HFF-Myc (cell line): ENCODE measurements around the gene CBARP.

Experiments used
- DNase-seq: peaks from one replicate; pipeline ENCODE4 v3.0.0-alpha.2; 2011; ENCODE audit warnings: low read depth; ENCODE audit errors: extremely low read depth
- H3K4me3 ChIP-seq: replicated peaks from 2 replicates; pipeline ENCODE4 v1.5.1; 2011; ENCODE audit warnings: low read depth, mild to moderate bottlenecking, control low read depth, low read length
- TF ChIP-seq, protein P1 (sequence below): IDR thresholded peaks from 2 replicates; pipeline ENCODE4 v1.5.1; 2012; ENCODE audit warnings: mild to moderate bottlenecking, low read depth, low read length, control low read depth; ENCODE audit errors: missing control alignments

The CBARP gene, protein sequence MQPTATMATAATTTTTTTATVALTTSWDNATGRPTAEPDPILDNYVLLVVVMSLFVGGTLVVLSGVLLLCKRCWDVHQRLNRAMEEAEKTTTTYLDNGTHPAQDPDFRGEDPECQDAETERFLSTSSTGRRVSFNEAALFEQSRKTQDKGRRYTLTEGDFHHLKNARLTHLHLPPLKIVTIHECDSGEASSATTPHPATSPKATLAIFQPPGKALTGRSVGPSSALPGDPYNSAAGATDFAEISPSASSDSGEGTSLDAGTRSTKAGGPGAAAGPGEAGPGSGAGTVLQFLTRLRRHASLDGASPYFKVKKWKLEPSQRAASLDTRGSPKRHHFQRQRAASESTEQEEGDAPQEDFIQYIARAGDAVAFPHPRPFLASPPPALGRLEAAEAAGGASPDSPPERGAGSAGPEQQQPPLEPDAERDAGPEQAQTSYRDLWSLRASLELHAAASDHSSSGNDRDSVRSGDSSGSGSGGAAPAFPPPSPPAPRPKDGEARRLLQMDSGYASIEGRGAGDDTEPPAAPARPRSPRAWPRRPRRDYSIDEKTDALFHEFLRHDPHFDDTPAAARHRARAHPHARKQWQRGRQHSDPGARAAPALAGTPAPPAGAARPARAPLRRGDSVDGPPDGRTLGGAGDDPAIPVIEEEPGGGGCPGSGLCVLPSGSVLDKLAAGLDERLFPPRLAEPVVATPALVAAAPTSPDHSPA

DNA sequence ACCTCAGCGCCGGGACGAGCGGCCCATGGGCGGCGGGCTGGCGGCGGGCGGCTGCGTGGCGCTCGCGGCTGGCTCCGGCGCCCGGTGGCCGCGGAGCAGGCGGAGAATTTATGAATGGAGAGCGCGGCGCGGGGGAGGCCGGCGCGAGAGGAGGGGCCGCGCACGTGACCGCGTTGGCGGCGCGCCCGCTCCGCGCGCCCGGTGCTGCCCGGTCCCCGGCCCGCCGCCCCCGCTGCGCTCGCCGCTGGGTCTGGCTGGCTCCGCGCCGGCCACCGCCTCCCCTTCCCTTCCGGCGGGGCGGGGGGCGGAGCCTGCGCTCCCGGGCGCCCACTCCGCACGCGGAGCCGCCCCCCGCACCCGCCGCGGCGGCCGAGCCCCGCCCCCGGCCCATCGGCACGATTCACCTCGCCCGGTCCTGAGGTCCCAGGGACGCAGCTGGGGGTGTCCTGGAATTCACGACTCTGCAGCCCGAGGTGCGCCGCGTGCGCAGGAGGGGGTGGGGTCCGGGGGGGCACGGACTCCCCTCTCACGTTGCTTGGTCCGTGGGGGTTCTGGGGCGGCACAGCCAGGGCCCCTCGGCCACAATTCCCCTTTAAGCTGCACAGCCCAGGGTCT lies at the start of gene CBARP:
Gene CBARP (minus strand): TSS at position 252 of the 615 bp plus-strand sequence. CDS start 1,905 bp downstream, outside the sequence.
- TF ChIP-seq, protein P1, sequence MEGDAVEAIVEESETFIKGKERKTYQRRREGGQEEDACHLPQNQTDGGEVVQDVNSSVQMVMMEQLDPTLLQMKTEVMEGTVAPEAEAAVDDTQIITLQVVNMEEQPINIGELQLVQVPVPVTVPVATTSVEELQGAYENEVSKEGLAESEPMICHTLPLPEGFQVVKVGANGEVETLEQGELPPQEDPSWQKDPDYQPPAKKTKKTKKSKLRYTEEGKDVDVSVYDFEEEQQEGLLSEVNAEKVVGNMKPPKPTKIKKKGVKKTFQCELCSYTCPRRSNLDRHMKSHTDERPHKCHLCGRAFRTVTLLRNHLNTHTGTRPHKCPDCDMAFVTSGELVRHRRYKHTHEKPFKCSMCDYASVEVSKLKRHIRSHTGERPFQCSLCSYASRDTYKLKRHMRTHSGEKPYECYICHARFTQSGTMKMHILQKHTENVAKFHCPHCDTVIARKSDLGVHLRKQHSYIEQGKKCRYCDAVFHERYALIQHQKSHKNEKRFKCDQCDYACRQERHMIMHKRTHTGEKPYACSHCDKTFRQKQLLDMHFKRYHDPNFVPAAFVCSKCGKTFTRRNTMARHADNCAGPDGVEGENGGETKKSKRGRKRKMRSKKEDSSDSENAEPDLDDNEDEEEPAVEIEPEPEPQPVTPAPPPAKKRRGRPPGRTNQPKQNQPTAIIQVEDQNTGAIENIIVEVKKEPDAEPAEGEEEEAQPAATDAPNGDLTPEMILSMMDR: no peak
- DNase-seq: no peak
- H3K4me3 ChIP-seq: peak within 1 kb of the TSS; percentile 73

DNA sequence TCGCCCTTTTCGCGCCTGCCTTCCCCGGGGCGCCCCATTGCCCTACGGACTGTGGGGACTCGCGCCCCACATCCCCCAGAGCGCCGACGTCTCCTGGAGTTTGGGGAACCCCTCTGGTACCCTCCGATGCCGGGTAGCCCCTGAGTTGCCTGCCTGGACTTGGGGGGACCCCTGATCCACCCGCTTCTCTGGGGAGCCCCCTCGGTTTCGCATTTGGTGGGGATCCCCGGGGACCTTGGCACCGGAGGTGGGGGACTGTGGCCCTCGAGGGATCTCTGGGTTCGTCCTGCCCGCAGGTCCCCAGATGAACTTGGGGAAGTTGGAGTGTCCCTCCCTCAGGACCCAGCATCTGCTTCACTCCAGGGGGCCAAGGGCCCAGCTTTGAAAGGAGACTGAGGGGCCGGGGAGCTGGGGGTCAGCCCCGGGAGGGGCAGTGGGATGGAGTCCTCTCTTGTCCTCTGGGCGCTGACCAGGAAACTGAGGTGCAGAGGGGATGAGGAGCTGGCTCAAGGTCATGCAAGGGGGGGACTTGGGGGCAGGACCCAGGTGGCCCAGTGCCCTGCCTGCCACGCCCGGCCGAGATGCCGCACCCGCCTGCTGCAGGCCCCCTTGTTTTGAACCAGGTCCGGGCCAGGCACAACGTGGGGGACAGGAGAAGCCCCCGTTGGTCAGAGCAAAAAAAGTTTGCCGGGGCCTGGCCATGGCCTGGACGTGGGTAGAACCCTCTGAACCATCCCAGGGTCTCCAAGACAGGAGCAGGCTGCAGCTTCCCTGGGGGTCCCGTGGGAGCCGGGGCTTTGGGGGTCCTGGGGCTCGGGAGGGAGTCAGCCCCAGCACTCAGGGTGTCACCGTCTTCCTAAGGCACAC lies 48.9 kb upstream of the CBARP start:
- H3K4me3 ChIP-seq: no peak overlapping the region
- TF ChIP-seq, protein P1: no peak
- no peak for DNase-seq

DNA sequence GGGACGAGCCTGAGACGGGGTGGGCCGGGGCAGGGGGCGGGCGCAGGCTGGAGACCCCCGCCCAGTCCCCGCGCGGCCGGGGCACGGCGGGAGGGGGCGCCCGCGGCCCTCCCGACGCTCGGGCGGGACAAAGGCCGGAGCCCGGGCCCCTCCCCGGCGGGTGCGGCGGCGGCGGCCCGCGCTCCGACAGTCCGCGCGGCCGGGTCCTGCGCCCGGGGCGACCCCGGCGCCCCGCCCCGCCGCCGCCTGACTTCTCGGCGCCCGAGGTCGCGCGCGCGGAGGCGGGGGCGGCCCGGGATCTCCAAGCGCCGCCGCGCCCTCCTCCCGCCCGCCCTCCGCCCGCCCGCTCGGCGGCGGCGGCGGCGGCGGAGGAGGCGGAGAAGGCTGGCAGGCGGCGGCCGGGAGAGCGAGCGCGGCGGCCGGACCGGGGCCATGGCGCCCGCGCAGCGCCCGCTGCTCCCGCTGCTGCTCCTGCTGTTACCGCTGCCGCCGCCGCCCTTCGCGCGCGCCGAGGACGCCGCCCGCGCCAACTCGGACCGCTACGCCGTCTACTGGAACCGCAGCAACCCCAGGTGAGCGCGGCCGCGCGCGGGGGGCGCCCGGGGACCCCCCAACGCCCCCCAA lies 48.0 kb upstream of the CBARP start, which contains the start of gene EFNA2:
Gene EFNA2 (plus strand): TSS at position 137 of the 624 bp plus-strand sequence. CDS start 296 bp downstream, at position 433.
- no peak within 1 kb of the TSS for H3K4me3 ChIP-seq
- DNase-seq: no peak
- TF ChIP-seq, protein P1: no peak

DNA sequence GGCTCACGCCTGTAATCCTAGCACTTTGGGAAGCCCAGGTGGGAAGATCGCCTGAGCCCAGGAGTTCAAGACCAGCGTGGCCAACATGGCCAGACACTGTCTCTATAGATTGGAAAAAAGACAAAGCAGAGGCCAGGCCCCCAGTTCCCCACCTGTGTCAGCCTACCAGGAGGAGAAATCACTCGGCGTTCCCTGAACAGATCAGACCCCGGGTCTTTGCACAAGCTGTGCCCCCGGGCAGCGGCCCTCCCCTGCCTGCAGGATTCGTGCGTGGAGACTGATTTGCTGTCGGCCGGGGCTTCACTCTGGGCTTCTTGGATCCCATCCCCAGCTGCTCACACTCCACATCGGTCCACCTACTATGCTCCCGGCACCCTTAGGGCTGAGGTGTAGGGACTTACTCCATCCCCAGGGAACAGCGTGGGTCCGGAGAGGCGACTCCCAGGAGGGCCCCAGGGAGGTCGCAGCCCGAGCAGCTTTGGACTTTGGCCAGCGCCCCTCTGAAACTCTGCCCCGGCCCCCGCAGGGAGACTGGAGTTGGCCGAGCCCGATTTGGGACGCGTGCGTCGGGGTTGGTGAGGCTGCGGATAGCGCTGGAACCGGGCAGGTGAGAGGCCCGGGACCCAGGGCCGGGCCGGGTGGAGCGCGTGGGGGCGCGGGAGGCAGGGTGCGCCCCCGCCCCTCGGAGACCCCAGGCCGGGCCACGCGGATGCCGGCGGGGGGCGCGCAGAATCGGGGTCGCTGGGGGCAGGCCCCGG lies 47.4 kb upstream of the CBARP start:
- TF ChIP-seq, protein P1: no peak
- no peak for DNase-seq
- no peak overlapping the region for H3K4me3 ChIP-seq

DNA sequence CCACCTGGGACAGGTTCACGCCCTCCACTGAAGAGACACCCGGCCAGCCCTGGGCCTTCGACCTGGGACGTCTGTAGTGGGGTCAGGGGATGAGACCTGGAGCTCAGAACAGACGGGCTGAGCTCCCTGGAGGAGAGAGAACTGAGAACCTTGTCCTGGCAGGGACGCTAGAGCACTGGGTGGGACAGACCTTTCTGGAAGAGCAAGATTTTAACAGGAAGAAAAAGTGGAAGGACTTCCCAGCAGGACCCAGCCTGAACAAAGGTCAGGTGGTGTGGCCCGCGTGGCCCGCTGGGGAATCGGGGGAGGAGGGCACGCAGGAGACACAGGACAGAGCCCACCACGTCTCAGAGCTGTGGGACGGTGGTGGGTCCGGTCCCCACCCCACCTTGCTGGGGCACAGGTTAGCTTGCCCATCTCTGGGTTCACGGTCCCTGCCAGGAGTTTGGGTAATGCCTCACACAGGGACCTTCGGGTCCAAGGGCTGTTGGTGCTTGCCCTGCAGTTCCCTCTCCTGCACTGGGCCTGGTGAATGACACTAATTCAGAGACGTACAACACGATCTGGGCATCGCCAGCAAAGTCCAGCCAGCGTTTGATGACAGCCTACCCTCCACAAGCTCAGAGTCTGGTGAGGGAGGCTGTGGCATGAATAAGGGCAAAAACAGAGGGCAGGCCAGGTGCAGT lies 46.6 kb upstream of the CBARP start:
- H3K4me3 ChIP-seq: no peak overlapping the region
- no peak for DNase-seq
- TF ChIP-seq, protein P1: no peak
